ENCODE measurements around the gene SLC44A3.

SLC44A3 gene

DNA sequence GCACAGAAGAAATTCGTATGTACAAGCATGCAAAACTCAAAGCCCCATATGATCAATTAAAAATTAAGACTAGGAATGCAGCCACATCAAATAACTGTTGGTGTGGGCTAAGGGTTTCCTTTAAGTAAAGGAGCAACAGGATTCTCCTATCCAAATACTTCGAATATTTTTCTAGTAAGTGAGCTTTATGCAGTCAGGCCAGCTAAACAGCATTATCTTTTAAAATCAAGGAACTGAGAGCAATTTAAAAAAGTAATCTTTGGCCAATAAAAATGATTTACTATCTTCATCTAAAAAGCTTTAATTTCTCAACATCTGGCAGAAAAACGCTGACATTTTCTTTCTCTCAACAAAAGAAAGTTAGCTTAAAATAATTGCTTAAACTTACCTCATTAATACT, 87.0 kb downstream of the SLC44A3 start:
- Histone ChIP-seq H3K27me3 (no peaks in the 10 kb centered on the region), H3K9ac (no peak overlapping the region), H3K36me3 (peaks cover 20% of the 10 kb centered on the region; the same call in 1 of the 2 replicates), H3K4me2 (no peak overlapping the region), H3K4me3 (no peak overlapping the region), H3K4me1 (no peaks in the 10 kb centered on the region), H4K20me1 (peaks cover 24% of the 10 kb centered on the region; the same call in 1 of the 2 replicates), H3K9me3 (no peaks in the 10 kb centered on the region), H3K27ac (no peak overlapping the region)
- no peak for TF ChIP-seq Cebpa-rat (IDR thresholded peaks at IDR 0.05)

DNA sequence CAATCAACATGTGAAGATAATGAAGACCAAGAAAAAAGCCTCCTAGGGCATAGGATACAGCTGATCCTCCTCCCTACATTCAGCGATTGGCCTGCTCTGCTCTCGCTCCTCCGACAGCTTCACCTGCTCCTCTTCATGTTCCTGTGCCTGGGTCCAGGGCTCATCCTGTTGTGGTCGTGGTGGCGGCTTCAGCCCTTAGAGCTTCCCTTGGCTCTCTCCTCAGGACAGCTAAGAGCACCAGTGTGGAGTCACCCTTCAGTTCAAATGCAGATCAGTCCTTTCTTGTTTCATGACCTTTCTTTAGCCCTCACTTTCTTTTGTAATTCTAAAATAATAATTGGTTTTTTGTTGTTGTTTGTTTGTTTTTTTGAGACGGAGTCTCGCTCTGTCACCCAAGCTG, 88.0 kb downstream of the SLC44A3 start:
- Histone ChIP-seq H3K9me3 (no peaks in the 10 kb centered on the region), H4K20me1 (peaks cover 27% of the 10 kb centered on the region; the same call in 1 of the 2 replicates), H3K27ac (no peak overlapping the region), H3K4me3 (no peak overlapping the region), H3K36me3 (peaks cover 17% of the 10 kb centered on the region; the same call in 1 of the 2 replicates), H3K4me2 (no peak overlapping the region), H3K27me3 (no peaks in the 10 kb centered on the region), H3K4me1 (no peaks in the 10 kb centered on the region), H3K9ac (no peak overlapping the region)
- no peak for TF ChIP-seq Cebpa-rat (IDR thresholded peaks at IDR 0.05)

DNA sequence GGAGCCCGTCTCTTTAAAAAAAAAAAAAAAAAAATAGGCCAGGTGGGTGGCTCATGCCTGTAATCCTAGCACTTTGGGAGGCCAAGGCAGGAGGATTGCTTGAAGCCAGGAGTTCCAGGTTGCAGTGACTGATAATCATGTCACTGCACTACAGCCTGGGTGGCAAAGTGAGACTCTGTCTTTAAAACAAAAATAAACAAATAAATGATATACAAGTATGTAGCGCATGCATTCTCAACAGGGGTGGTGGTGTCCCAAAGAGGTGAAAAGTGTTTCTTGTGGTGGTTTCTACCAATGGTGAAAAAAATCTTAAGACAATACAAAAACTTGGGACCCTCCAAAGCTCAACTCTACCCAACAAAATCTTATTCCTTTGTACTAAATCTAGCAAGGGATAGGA, 88.8 kb downstream of the SLC44A3 start:
- no peak overlapping the region for H3K27ac ChIP-seq
- H3K4me3 ChIP-seq, result no peak overlapping the region
- H3K4me2 ChIP-seq, result no peak overlapping the region

DNA sequence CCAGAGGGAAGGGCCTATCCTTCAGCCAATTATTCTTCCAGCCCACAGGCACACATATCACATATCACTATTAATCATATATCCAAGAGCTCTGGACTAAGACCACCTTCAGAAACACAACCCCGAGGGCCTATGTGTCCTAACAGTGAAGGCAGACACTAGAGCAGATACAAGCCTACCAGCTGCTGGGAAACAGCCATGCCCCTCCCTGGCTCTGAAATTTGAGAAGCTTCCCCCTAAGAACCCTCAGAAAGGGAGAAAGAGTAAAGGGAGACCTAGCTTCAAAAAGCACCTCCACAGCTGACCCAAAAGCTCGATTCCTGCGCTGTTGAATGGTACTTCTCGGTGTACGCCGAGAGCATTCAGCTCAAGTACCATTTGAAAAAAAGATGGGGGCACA, 89.3 kb downstream of the SLC44A3 start:
- TF ChIP-seq Cebpa-rat (IDR thresholded peaks at IDR 0.05), result no peak
- peaks cover 26% of the 10 kb centered on the region; the same call in 1 of the 2 replicates for H4K20me1 ChIP-seq
- H3K27me3 ChIP-seq, result no peaks in the 10 kb centered on the region
- H3K4me3 ChIP-seq, result no peak overlapping the region
- H3K36me3 ChIP-seq, result peaks cover 15% of the 10 kb centered on the region; the same call in 1 of the 2 replicates
- H3K9me3 ChIP-seq, result no peaks in the 10 kb centered on the region
- no peak overlapping the region for H3K4me2 ChIP-seq
- no peaks in the 10 kb centered on the region for H3K4me1 ChIP-seq
- no peak overlapping the region for H3K9ac ChIP-seq
- H3K27ac ChIP-seq, result no peak overlapping the region

More for the DNA sequence above, 88.8 kb downstream of the SLC44A3 start:
- Histone ChIP-seq H4K20me1 (peaks cover 27% of the 10 kb centered on the region; the same call in 1 of the 2 replicates), H3K9ac (no peak overlapping the region), H3K27me3 (no peaks in the 10 kb centered on the region), H3K9me3 (no peaks in the 10 kb centered on the region), H3K36me3 (peaks cover 15% of the 10 kb centered on the region; the same call in 1 of the 2 replicates), H3K4me1 (no peaks in the 10 kb centered on the region)
- TF ChIP-seq Cebpa-rat (IDR thresholded peaks at IDR 0.05), result no peak

DNA sequence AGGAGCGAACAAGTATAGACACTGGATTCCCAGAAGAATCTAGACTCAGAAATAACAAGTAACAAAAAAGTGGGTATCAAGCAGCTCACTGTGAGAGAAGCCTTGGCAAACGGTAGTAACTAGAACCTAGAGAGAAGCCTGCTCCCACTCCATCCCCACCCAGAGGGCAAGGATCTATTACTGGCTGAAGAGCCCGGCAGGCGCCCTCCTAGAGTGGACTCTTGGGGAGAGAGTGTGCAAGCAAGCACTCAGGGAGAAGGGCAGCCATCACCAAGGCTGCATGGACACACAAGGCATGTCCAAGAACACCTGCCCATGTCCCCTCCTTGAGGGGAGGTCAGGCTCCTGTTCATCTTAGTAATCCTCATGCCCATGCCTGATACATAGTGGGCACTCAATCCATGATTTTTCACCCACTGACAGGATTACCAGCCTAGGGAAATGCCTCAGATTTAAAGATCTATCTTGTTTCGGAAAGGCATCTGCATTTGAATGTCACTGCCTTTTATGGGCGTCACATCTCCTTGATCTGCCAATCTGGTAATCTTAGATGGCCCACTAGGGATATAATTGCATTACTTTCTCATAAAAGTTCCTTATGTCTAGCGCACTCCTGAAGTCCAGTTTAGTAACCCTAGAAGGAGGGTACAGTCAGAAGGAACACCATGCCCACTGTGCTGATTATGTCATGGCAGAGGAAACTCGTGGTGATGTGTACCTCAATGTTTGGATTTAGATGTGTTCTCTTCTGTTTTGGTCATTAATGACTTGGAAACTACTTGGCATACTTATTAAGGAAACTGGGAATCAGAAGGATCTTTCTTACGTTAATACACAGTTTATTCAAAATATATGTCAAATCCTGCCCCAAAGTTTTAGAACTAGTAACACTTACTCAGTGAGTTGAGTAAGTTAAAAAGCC, 92.4 kb downstream of the SLC44A3 start:
- Histone ChIP-seq H3K27me3 (no peaks in the 10 kb centered on the region), H3K4me2 (no peak overlapping the region), H3K27ac (no peak overlapping the region), H4K20me1 (peaks cover 16% of the 10 kb centered on the region; the same call in 1 of the 2 replicates), H3K36me3 (peaks cover 15% of the 10 kb centered on the region; the same call in 1 of the 2 replicates), H3K4me1 (no peaks in the 10 kb centered on the region), H3K9me3 (no peaks in the 10 kb centered on the region), H3K9ac (no peak overlapping the region), H3K4me3 (no peak overlapping the region)
- TF ChIP-seq Cebpa-rat (IDR thresholded peaks at IDR 0.05), result no peak

DNA sequence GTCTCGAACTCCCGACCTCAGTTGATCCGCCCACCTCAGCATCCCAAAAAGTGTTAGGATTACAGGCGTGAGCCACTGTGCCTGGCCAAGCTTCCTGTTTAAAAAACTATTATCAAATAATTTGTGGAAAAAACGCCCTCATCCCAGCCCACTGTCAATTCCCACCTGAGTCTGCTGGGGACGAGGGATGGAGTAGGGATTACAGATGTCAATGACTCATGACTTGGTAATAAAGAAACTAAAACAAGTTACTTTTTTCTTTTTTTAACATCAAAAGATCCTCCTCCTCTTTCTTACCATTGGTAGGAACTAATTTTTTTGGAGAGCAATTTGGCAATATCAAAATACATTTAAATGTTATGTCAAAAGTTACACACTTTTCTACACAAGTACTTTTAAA, 97.1 kb downstream of the SLC44A3 start:
- Histone ChIP-seq H3K9me3 (no peaks in the 10 kb centered on the region; the same call in 1 of the 2 replicates), H3K4me1 (no peaks in the 10 kb centered on the region), H3K9ac (no peak overlapping the region), H3K27me3 (no peaks in the 10 kb centered on the region), H4K20me1 (peaks cover 29% of the 10 kb centered on the region), H3K4me2 (no peak overlapping the region), H3K4me3 (no peak overlapping the region), H3K36me3 (peaks cover 3% of the 10 kb centered on the region; the same call in 1 of the 2 replicates), H3K27ac (no peak overlapping the region)
- no peak for TF ChIP-seq Cebpa-rat (IDR thresholded peaks at IDR 0.05)

DNA sequence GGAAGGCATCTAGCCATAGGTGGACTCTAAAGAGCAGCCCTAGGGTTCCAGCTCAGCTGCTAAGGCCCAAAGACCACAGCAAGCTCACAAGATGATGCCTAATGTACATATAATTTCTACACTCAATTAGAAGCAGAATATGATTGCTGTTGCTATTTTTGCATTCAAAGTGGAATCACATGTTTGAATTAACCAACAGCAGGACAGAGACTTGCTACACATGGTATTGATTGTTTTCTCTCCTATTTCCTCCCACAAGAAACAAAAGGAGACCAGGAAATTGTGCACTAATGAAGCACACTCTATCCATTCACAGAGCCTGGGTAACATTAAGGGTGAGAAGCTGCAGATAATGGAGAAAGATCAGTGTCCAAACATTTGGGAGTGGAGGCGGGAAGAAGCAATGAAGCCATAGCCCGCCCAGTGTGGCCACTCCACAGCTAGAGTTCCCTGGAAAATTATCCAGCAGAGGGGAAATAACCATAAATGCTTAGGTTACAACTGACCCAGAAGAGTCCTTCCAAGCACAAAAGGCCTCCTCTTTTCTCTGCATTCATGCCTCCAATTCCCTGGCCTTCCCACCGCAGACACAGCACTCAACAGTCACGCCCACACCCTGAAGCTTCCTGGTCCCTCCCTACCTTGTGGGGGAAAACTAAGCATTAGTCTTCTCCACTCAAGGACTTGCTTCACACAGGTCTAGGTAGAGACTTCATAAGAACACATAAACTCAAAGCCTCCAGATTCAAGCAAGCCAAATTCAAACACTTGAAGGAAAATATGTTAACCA, 99.3 kb downstream of the SLC44A3 start:
- H4K20me1 ChIP-seq, result peaks cover 47% of the 10 kb centered on the region
- H3K4me2 ChIP-seq, result no peak overlapping the region
- no peaks in the 10 kb centered on the region; the same call in 1 of the 2 replicates for H3K9me3 ChIP-seq
- peaks cover 9% of the 10 kb centered on the region; the same call in 1 of the 2 replicates for H3K36me3 ChIP-seq
- no peak for TF ChIP-seq Cebpa-rat (IDR thresholded peaks at IDR 0.05)
- no peaks in the 10 kb centered on the region for H3K27me3 ChIP-seq
- H3K9ac ChIP-seq, result no peak overlapping the region
- no peak overlapping the region for H3K27ac ChIP-seq
- H3K4me3 ChIP-seq, result no peak overlapping the region
- H3K4me1 ChIP-seq, result peaks cover 8% of the 10 kb centered on the region; the same call in 1 of the 2 replicates

DNA sequence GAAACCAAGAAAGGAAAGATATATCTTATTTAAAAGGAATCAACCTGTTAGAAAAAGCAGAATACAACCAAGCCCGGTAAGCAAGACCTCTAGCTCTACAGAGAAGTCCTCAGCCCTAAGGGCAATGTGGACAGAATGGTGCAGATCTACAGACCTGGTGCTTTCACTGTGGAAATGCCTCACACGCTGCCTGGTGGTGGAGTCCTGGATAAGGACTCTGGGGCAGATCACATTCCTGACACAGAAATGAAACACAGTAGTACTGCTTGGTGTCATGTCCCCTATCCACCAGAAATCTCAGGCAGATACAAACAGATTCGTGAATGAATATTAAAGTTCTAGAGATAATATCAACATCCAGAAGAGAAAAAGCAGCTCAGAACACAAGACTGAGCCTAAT, 99.9 kb downstream of the SLC44A3 start:
- no peak overlapping the region for H3K4me3 ChIP-seq
- H3K4me2 ChIP-seq, result no peak overlapping the region
- H3K9me3 ChIP-seq, result no peaks in the 10 kb centered on the region; the same call in 1 of the 2 replicates
- H3K27me3 ChIP-seq, result peaks cover 1% of the 10 kb centered on the region; the same call in 1 of the 2 replicates
- H3K4me1 ChIP-seq, result peaks cover 15% of the 10 kb centered on the region
- H3K27ac ChIP-seq, result no peak overlapping the region
- H3K9ac ChIP-seq, result no peak overlapping the region
- H4K20me1 ChIP-seq, result peaks cover 54% of the 10 kb centered on the region
- no peak for TF ChIP-seq Cebpa-rat (IDR thresholded peaks at IDR 0.05)
- H3K36me3 ChIP-seq, result peaks cover 9% of the 10 kb centered on the region; the same call in 1 of the 2 replicates

DNA sequence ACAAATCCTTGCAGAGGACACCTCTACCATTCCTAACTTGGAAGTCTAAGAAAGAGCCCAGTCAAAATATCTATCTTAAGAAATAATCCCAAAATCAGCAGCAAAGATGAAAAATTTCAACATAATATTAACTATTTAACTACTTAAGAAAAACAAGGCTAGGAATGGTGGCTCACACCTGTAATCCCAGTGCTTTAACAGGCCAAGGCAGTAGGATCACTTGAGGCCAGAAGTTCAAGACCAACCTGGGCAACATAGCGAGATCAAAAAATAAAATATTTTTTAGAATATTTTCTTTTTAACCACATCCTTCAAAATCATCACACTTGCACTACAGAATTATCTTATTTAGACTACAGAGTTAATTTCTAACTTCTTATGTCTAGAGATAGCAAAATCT, 101.8 kb downstream of the SLC44A3 start:
- H3K9me3 ChIP-seq, result no peaks in the 10 kb centered on the region; the same call in 1 of the 2 replicates
- peaks cover 62% of the 10 kb centered on the region for H4K20me1 ChIP-seq
- TF ChIP-seq Cebpa-rat (IDR thresholded peaks at IDR 0.05), result no peak
- H3K9ac ChIP-seq, result no peak overlapping the region
- no peak overlapping the region for H3K4me2 ChIP-seq
- H3K4me1 ChIP-seq, result peaks cover 22% of the 10 kb centered on the region
- no peak overlapping the region for H3K4me3 ChIP-seq
- H3K27me3 ChIP-seq, result peaks cover 20% of the 10 kb centered on the region
- H3K36me3 ChIP-seq, result peaks cover 9% of the 10 kb centered on the region; the same call in 1 of the 2 replicates
- H3K27ac ChIP-seq, result no peak overlapping the region
